ENCODE measurements around the gene LUZP2. TPM values are rescaled to one million over a fixed set of nuclear protein-coding genes. Genes with fewer than 3 reads are reported as not detected.
A peak's percentile ranks its signal among the peaks of the same experiment; 100 is the strongest.

Gene LUZP2
- polyA plus RNA-seq, 1 of the 3 experiments (the other 2 are of a cell fraction) = 0.03 TPM

- no peak for DNase-seq
- Histone ChIP-seq H2AFZ (ENCODE audit: low read depth) (no peak overlapping the region), H3K9ac (no peak overlapping the region), H4K20me1 (ENCODE audit: insufficient read depth) (no peaks in the 10 kb centered on the region), H3K4me3 (ENCODE audit: low read depth in 2 of 2, low read length in 1 of 2) (no peak overlapping the region), H3K9me2 (no peaks in the 10 kb centered on the region), H3K4me2 (no peak overlapping the region), H3K79me2 (ENCODE audit: insufficient read depth) (no peaks in the 10 kb centered on the region), H3K27ac (ENCODE audit: low read depth in 2 of 2, low read length in 1 of 2) (no peak overlapping the region), H3K9me3 (no peaks in the 10 kb centered on the region), H3K36me3 (replicated peaks in 1 of 2; ENCODE audit: control insufficient read depth in 1 of 2, insufficient read depth in 2 of 2, low read length in 1 of 2) (no peaks in the 10 kb centered on the region), H3K27me3 (ENCODE audit: insufficient read depth) (no peaks in the 10 kb centered on the region), H3F3A (replicated peaks; ENCODE audit: insufficient read depth) (no peaks in the 10 kb centered on the region), H3K4me1 (ENCODE audit: control insufficient read depth in 1 of 2, insufficient read depth in 2 of 2, low read depth in 1 of 2, low read length in 1 of 2) (no peaks in the 10 kb centered on the region)
- WGBS (ENCODE audit: low lambda C conversion rate) = 20% methylated on average over 1 of the region's 1 CpG
- POLR2A ChIA-PET = no interaction called here
- TF ChIP-seq ZBTB33 (IDR thresholded peaks at IDR 0.05; ENCODE audit: borderline replicate concordance, low read depth) (no peak), TEAD4 (IDR thresholded peaks at IDR 0.05; ENCODE audit: borderline replicate concordance, insufficient read depth) (no peak), PBX3 (IDR thresholded peaks at IDR 0.05) (peak; percentile 35; the same call in 1 of the 2 replicates), TAF1 (IDR thresholded peaks at IDR 0.05; ENCODE audit: borderline replicate concordance, low read depth, low read length) (no peak), FOSL2 (IDR thresholded peaks at IDR 0.05; ENCODE audit: borderline replicate concordance, low read depth) (peak; percentile 29; the same call in 1 of the 2 replicates), FOXJ3 (CRISPR knock-in tag; IDR thresholded peaks at IDR 0.05) (no peak), ELF1 (IDR thresholded peaks at IDR 0.05) (no peak), RFX5 (IDR thresholded peaks at IDR 0.05; ENCODE audit: low read length) (no peak)
- CTCF ChIA-PET = no interaction called here
These were observed 568.9 kb downstream of the LUZP2 start for GRCh38 chr11:25065746-25066145.

- H3K79me2 ChIP-seq (ENCODE audit: insufficient read depth) = no peaks in the 10 kb centered on the region
- ChIA-PET CTCF (no interaction called here), POLR2A (no interaction called here)
- no peaks in the 10 kb centered on the region for H3K9me2 ChIP-seq
- no peak overlapping the region for H3K9ac ChIP-seq
- no peaks in the 10 kb centered on the region for H4K20me1 ChIP-seq (ENCODE audit: insufficient read depth)
- no peak overlapping the region for H3K4me3 ChIP-seq (ENCODE audit: low read depth in 2 of 2, low read length in 1 of 2)
- TF ChIP-seq GABPA (IDR thresholded peaks at IDR 0.05; ENCODE audit: low read depth) = no peak
- no peak for TF ChIP-seq JUND (IDR thresholded peaks at IDR 0.05)
- TF ChIP-seq EZH2phosphoT487 (IDR thresholded peaks at IDR 0.05; ENCODE audit: borderline replicate concordance, low read depth) = no peak
- TF ChIP-seq REST (IDR thresholded peaks at IDR 0.05; ENCODE audit: low read depth, low read length) = no peak
- TF ChIP-seq RXRA (IDR thresholded peaks at IDR 0.05; ENCODE audit: borderline replicate concordance, low read depth) = no peak
- TF ChIP-seq SMC3 (IDR thresholded peaks at IDR 0.05; ENCODE audit: low read depth, low read length) = no peak
- TF ChIP-seq ELF1 (IDR thresholded peaks at IDR 0.05) = no peak
- no peak for TF ChIP-seq RFX5 (IDR thresholded peaks at IDR 0.05; ENCODE audit: low read length)
- TF ChIP-seq GATA2 (CRISPR knock-in tag; IDR thresholded peaks at IDR 0.05) = no peak
- no peak for TF ChIP-seq MXI1 (IDR thresholded peaks at IDR 0.05; ENCODE audit: low read depth, low read length)
- TF ChIP-seq USF2 (IDR thresholded peaks at IDR 0.05; ENCODE audit: borderline replicate concordance, low read depth, low read length) = no peak
- no peak for TF ChIP-seq MAX (IDR thresholded peaks at IDR 0.05; ENCODE audit: low read depth)
- TF ChIP-seq SIN3A (IDR thresholded peaks at IDR 0.05; ENCODE audit: borderline replicate concordance, low read depth, low read length) = no peak
- H3F3A ChIP-seq (replicated peaks; ENCODE audit: insufficient read depth) = no peaks in the 10 kb centered on the region
- H3K9me3 ChIP-seq = no peaks in the 10 kb centered on the region
- H2AFZ ChIP-seq (ENCODE audit: low read depth) = no peak overlapping the region
- no peak for DNase-seq
- no peak overlapping the region for H3K27ac ChIP-seq (ENCODE audit: low read depth in 2 of 2, low read length in 1 of 2)
- H3K4me1 ChIP-seq (ENCODE audit: control insufficient read depth in 1 of 2, insufficient read depth in 2 of 2, low read depth in 1 of 2, low read length in 1 of 2) = no peaks in the 10 kb centered on the region
- no peaks in the 10 kb centered on the region for H3K27me3 ChIP-seq (ENCODE audit: insufficient read depth)
- H3K4me2 ChIP-seq = no peak overlapping the region
- H3K36me3 ChIP-seq (replicated peaks in 1 of 2; ENCODE audit: control insufficient read depth in 1 of 2, insufficient read depth in 2 of 2, low read length in 1 of 2) = no peaks in the 10 kb centered on the region
- WGBS (ENCODE audit: low lambda C conversion rate) = 46% methylated on average over 2 of the region's 2 CpGs
These were observed 569.9 kb downstream of the LUZP2 start for GRCh38 chr11:25066706-25067105.

Data from SK-N-SH (cell line).